AG10803 (cell line): ENCODE measurements around the gene PLGRKT.

Source experiments
- DNase-seq: peaks from one replicate; pipeline ENCODE4 v3.0.0; 2010; ENCODE audit warnings: low read depth
- H3K4me3 ChIP-seq: 2 replicates; pipeline ENCODE4 v1.5.1; 2011; ENCODE audit warnings: mild to moderate bottlenecking, low read length, control low read depth
- CTCF ChIP-seq: conservative IDR thresholded peaks from 2 replicates; pipeline ENCODE4 v1.5.1; 2011; ENCODE audit warnings: mild to moderate bottlenecking, low read length, control low read depth, inconsistent platforms

PLGRKT gene

GRCh38 chr9:5389109-5389732 lies 48.5 kb downstream of the PLGRKT start:
- no peak overlapping the region for H3K4me3 ChIP-seq
- TF ChIP-seq CTCF: no peak
- DNase-seq: peak; percentile 84

- H3K4me3 ChIP-seq: no peak overlapping the region
- TF ChIP-seq CTCF: no peak
- peak; percentile 64 for DNase-seq
These were observed 49.5 kb downstream of the PLGRKT start for GRCh38 chr9:5388026-5388819.

GRCh38 chr9:5384436-5384835 lies 53.3 kb downstream of the PLGRKT start:
- no peak for TF ChIP-seq CTCF
- DNase-seq: no peak
- H3K4me3 ChIP-seq: no peak overlapping the region

- no peak for TF ChIP-seq CTCF
- DNase-seq: no peak
- no peak overlapping the region for H3K4me3 ChIP-seq
These were observed 55.2 kb downstream of the PLGRKT start for GRCh38 chr9:5382479-5382878.

- no peak for DNase-seq
- no peak overlapping the region for H3K4me3 ChIP-seq
- no peak for TF ChIP-seq CTCF
These were observed 61.8 kb downstream of the PLGRKT start for GRCh38 chr9:5375790-5376477.

- H3K4me3 ChIP-seq: no peak overlapping the region
- no peak for DNase-seq
- TF ChIP-seq CTCF: no peak
These were observed 62.6 kb downstream of the PLGRKT start for GRCh38 chr9:5375091-5375490.
